H1 (cell line): ENCODE results near the gene SMAD7. TPM values are rescaled to one million over a fixed set of nuclear protein-coding genes. Genes with fewer than 3 reads are reported as not detected.

Experiments
- FOSL1 ChIP-seq: IDR thresholded peaks from 2 replicates; pipeline ENCODE4 v1.6.1; 2011; ENCODE audit warnings: mild to moderate bottlenecking, low read depth, low read length, moderate library complexity; ENCODE audit not compliant: insufficient read depth
- JUN ChIP-seq: IDR thresholded peaks from 2 replicates; pipeline ENCODE4 v1.6.1; 2011; ENCODE audit warnings: low read depth, mild to moderate bottlenecking, improper control_type of control experiment, low read length
- KDM5A ChIP-seq: fragments of 200-600 bp; IDR thresholded peaks from 2 replicates; pipeline ENCODE4 v1.7.1; 2012; ENCODE audit warnings: mild to moderate bottlenecking, low read length, inconsistent platforms, mixed read lengths
- MAX ChIP-seq: IDR thresholded peaks from 2 replicates; pipeline ENCODE4 v1.6.1; 2012; ENCODE audit warnings: inconsistent platforms
- POLR2A ChIP-seq, 2 experiments: IDR thresholded peaks; 1 replicate in 1 of 2; 2 replicates in 1 of 2; pipeline ENCODE4 v1.6.1; 2011; ENCODE audit warnings: low read depth in 2 of 2, low read length in 2 of 2, mild to moderate bottlenecking in 2 of 2; ENCODE audit errors: control extremely low read depth in 1 of 2
- RNF2 ChIP-seq: fragments of 200-900, 300-1000 bp; sonication (generic); IDR thresholded peaks from 2 replicates; pipeline ENCODE4 v1.7.1; 2016; ENCODE audit warnings: borderline replicate concordance, low read depth, mild to moderate bottlenecking, antibody characterized with exemption, low read length; ENCODE audit not compliant: poor library complexity, severe bottlenecking; ENCODE audit errors: missing control alignments
- TAF7 ChIP-seq: optimal IDR thresholded peaks from 2 replicates; pipeline ENCODE3; 2011; ENCODE audit warnings: low read depth, mild to moderate bottlenecking, inconsistent platforms, low read length, moderate library complexity, borderline replicate concordance
- polyA plus RNA-seq, 7 experiments: library from polyadenylated mRNA; depleted of rRNA in 3 of 7; stranded (reverse) in 5 of 7; unstranded in 2 of 7; fragments of >200 nt in 5 of 7; fragments of 200-250 nt in 2 of 7; gene quantifications; 1 replicate in 5 of 7; 2 replicates in 1 of 7; 4 replicates in 1 of 7; pipeline versions ENCODE4 v1.2.1 to v1.2.3, GENCODE V29; 2011 to 2013; ENCODE audit warnings: missing spikeins in 2 of 7, mixed read lengths in 2 of 7
- total RNA-seq: library from RNA; stranded (reverse); fragmentation: NEBNext Ultra II Directional; extraction: Animal tissue kit (Norgen Biotek cat#: 25700); gene quantifications from 2 replicates; pipeline ENCODE4 v1.2.1, GENCODE V29; 2021
- TF ChIP-seq, protein P1 (sequence below): fragments of 300-600 bp; sonication (generic); IDR thresholded peaks from 2 replicates; pipeline ENCODE4 v1.7.1; 2012; ENCODE audit warnings: low read length, moderate library complexity, mild to moderate bottlenecking, inconsistent platforms; ENCODE audit not compliant: insufficient replicate concordance
- TF ChIP-seq, protein P2 (sequence below): IDR thresholded peaks from 2 replicates; pipeline ENCODE4 v1.6.1; 2012; ENCODE audit warnings: low read length, inconsistent platforms

SMAD7 gene
- total and polyA plus RNA-seq, 2 of the 8 experiments (the other 6 are each of a cell fraction or from before 2014, with no cell fraction given), result 6.5 to 15.5 TPM

- TF ChIP-seq, protein P1, sequence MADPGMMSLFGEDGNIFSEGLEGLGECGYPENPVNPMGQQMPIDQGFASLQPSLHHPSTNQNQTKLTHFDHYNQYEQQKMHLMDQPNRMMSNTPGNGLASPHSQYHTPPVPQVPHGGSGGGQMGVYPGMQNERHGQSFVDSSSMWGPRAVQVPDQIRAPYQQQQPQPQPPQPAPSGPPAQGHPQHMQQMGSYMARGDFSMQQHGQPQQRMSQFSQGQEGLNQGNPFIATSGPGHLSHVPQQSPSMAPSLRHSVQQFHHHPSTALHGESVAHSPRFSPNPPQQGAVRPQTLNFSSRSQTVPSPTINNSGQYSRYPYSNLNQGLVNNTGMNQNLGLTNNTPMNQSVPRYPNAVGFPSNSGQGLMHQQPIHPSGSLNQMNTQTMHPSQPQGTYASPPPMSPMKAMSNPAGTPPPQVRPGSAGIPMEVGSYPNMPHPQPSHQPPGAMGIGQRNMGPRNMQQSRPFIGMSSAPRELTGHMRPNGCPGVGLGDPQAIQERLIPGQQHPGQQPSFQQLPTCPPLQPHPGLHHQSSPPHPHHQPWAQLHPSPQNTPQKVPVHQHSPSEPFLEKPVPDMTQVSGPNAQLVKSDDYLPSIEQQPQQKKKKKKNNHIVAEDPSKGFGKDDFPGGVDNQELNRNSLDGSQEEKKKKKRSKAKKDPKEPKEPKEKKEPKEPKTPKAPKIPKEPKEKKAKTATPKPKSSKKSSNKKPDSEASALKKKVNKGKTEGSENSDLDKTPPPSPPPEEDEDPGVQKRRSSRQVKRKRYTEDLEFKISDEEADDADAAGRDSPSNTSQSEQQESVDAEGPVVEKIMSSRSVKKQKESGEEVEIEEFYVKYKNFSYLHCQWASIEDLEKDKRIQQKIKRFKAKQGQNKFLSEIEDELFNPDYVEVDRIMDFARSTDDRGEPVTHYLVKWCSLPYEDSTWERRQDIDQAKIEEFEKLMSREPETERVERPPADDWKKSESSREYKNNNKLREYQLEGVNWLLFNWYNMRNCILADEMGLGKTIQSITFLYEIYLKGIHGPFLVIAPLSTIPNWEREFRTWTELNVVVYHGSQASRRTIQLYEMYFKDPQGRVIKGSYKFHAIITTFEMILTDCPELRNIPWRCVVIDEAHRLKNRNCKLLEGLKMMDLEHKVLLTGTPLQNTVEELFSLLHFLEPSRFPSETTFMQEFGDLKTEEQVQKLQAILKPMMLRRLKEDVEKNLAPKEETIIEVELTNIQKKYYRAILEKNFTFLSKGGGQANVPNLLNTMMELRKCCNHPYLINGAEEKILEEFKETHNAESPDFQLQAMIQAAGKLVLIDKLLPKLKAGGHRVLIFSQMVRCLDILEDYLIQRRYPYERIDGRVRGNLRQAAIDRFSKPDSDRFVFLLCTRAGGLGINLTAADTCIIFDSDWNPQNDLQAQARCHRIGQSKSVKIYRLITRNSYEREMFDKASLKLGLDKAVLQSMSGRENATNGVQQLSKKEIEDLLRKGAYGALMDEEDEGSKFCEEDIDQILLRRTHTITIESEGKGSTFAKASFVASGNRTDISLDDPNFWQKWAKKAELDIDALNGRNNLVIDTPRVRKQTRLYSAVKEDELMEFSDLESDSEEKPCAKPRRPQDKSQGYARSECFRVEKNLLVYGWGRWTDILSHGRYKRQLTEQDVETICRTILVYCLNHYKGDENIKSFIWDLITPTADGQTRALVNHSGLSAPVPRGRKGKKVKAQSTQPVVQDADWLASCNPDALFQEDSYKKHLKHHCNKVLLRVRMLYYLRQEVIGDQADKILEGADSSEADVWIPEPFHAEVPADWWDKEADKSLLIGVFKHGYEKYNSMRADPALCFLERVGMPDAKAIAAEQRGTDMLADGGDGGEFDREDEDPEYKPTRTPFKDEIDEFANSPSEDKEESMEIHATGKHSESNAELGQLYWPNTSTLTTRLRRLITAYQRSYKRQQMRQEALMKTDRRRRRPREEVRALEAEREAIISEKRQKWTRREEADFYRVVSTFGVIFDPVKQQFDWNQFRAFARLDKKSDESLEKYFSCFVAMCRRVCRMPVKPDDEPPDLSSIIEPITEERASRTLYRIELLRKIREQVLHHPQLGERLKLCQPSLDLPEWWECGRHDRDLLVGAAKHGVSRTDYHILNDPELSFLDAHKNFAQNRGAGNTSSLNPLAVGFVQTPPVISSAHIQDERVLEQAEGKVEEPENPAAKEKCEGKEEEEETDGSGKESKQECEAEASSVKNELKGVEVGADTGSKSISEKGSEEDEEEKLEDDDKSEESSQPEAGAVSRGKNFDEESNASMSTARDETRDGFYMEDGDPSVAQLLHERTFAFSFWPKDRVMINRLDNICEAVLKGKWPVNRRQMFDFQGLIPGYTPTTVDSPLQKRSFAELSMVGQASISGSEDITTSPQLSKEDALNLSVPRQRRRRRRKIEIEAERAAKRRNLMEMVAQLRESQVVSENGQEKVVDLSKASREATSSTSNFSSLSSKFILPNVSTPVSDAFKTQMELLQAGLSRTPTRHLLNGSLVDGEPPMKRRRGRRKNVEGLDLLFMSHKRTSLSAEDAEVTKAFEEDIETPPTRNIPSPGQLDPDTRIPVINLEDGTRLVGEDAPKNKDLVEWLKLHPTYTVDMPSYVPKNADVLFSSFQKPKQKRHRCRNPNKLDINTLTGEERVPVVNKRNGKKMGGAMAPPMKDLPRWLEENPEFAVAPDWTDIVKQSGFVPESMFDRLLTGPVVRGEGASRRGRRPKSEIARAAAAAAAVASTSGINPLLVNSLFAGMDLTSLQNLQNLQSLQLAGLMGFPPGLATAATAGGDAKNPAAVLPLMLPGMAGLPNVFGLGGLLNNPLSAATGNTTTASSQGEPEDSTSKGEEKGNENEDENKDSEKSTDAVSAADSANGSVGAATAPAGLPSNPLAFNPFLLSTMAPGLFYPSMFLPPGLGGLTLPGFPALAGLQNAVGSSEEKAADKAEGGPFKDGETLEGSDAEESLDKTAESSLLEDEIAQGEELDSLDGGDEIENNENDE, result no peak
- TF ChIP-seq RNF2 (no peak), FOSL1 (no peak), MAX (no peak), POLR2A (IDR thresholded peaks at IDR 0.05; ENCODE audit: control extremely low read depth in 1 of 2, low read depth in 2 of 2, low read length in 2 of 2) (no peak), JUN (no peak), TAF7 (no peak), KDM5A (no peak)
- TF ChIP-seq, protein P2, sequence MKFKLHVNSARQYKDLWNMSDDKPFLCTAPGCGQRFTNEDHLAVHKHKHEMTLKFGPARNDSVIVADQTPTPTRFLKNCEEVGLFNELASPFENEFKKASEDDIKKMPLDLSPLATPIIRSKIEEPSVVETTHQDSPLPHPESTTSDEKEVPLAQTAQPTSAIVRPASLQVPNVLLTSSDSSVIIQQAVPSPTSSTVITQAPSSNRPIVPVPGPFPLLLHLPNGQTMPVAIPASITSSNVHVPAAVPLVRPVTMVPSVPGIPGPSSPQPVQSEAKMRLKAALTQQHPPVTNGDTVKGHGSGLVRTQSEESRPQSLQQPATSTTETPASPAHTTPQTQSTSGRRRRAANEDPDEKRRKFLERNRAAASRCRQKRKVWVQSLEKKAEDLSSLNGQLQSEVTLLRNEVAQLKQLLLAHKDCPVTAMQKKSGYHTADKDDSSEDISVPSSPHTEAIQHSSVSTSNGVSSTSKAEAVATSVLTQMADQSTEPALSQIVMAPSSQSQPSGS, result no peak
Measured at GRCh38 chr18:48930926-48931325, 19.8 kb downstream of the SMAD7 start (continued).
